ENCODE measurements around the gene ATP8B2. TPM values are rescaled to one million over a fixed set of nuclear protein-coding genes. Genes with fewer than 3 reads are reported as not detected.
A peak's percentile ranks its signal among the peaks of the same experiment; 100 is the strongest.

The ATP8B2 gene
- total RNA-seq, 1 experiment from 2014 or later = 27.1 TPM

DNA sequence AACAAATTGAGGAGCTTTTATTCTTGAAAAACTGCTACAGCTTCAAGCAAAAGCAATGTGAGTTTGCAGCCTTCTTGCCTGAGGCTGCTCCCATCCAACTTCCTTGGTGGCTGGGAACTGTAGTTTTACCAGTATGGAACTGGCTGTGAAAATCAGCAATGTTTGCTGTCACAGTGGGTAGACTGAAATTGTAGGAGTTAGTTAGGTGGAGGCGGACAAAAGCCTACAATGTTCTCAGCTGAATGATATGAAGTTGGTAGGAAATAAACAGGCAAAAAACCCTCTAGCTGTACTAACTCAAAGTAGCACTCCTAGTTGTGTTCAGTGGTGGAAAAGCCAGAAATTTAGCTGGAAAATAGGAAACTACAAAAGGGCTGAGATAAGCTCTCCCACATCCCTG, 34.4 kb upstream of the ATP8B2 start:
- H3K36me3 Mint-ChIP-seq (ENCODE audit: insufficient read depth, unreplicated experiment) = no peaks in the 10 kb centered on the region
- H3K4me1 Mint-ChIP-seq (ENCODE audit: insufficient read depth, unreplicated experiment) = no peaks in the 10 kb centered on the region
- DNase-seq (ENCODE audit: unreplicated experiment) = no peak
- POLR2A ChIA-PET = interaction anchor here (0.6 to 1.0 kb wide), 4 partner anchors 14 to 1451 kb away, joined by 3 to 6 read pairs (median 3); no protein-coding TSS in a partner anchor
- H3K9me3 Mint-ChIP-seq (ENCODE audit: unreplicated experiment) = peaks cover 14% of the 10 kb centered on the region
- no TSS peak for BruUV-seq (replicated peaks)
- no peak overlapping the region for H3K27ac Mint-ChIP-seq (ENCODE audit: low read depth, unreplicated experiment)
- no peak overlapping the region for H3K4me3 Mint-ChIP-seq (ENCODE audit: unreplicated experiment)
- TF ChIP-seq, protein P1, sequence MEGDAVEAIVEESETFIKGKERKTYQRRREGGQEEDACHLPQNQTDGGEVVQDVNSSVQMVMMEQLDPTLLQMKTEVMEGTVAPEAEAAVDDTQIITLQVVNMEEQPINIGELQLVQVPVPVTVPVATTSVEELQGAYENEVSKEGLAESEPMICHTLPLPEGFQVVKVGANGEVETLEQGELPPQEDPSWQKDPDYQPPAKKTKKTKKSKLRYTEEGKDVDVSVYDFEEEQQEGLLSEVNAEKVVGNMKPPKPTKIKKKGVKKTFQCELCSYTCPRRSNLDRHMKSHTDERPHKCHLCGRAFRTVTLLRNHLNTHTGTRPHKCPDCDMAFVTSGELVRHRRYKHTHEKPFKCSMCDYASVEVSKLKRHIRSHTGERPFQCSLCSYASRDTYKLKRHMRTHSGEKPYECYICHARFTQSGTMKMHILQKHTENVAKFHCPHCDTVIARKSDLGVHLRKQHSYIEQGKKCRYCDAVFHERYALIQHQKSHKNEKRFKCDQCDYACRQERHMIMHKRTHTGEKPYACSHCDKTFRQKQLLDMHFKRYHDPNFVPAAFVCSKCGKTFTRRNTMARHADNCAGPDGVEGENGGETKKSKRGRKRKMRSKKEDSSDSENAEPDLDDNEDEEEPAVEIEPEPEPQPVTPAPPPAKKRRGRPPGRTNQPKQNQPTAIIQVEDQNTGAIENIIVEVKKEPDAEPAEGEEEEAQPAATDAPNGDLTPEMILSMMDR (IDR thresholded peaks at IDR 0.05; ENCODE audit: unreplicated experiment) = no peak
- intact Hi-C loops (cut with micrococcal nuclease) = no loop called here
- peaks cover 34% of the 10 kb centered on the region for H3K27me3 Mint-ChIP-seq (ENCODE audit: insufficient read depth, unreplicated experiment)
- CTCF ChIA-PET = interaction anchor here (0.6 to 1.9 kb wide), 3 partner anchors 19 to 255 kb away, joined by 3 to 7 read pairs (median 5); partner anchors contain the start of gene HAX1

DNA sequence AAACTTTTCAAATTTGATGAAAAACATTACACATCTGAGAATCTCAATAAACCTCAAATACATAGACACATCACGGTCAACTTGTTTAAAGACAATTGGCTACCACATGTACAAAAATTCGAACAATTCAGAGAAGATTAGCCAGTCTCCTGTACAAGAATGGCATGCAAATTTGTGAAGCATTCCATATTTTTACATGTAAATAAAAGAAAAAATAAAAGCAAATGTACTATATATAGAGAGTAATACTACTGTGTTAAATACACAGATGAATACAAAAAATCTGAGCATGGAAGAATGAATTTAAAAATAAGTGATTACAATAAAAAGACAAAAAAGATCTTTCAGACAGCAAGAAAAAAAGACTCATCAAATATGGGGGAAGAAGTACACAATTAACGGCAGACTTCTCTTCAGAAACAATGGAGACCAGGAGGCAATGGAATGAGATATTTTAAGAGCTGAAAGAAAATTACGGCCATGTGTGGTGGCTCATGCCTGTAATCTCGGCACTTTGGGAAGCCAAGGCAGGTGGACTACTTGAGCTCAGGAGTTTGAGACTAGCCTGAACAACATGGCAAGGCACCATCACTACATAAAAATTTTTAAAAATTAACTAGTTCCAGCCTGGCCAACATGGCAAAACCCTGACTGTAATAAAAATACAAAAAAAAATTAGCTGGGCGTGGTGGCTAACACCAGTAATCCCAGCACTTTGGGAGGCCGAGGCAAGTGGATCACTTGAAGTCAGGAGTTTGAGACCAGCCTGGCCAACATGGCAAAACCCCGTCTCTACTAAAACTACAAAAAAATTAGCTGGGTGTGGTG, 29.7 kb upstream of the ATP8B2 start:
- DNase-seq (ENCODE audit: unreplicated experiment) = peak; percentile 15
- ChIA-PET CTCF (interaction anchor here (0.6 to 2.2 kb wide), 4 partner anchors 25 to 754 kb away, joined by 3 to 7 read pairs (median 4); no protein-coding TSS in a partner anchor), POLR2A (interaction anchor here (0.6 to 0.8 kb wide), 2 partner anchors 29 to 52 kb away, joined by 3 to 5 read pairs; no protein-coding TSS in a partner anchor)
- Mint-ChIP-seq H3K36me3 (ENCODE audit: insufficient read depth, unreplicated experiment) (no peaks in the 10 kb centered on the region), H3K4me1 (ENCODE audit: insufficient read depth, unreplicated experiment) (no peaks in the 10 kb centered on the region), H3K9me3 (ENCODE audit: unreplicated experiment) (peaks cover 15% of the 10 kb centered on the region), H3K27me3 (ENCODE audit: insufficient read depth, unreplicated experiment) (peaks cover 16% of the 10 kb centered on the region), H3K4me3 (ENCODE audit: unreplicated experiment) (no peak overlapping the region), H3K27ac (ENCODE audit: low read depth, unreplicated experiment) (no peak overlapping the region)
- no TSS peak for BruUV-seq (replicated peaks)
- TF ChIP-seq, protein P1 (IDR thresholded peaks at IDR 0.05; ENCODE audit: unreplicated experiment) = no peak
- intact Hi-C loops (cut with micrococcal nuclease) = no loop called here

DNA sequence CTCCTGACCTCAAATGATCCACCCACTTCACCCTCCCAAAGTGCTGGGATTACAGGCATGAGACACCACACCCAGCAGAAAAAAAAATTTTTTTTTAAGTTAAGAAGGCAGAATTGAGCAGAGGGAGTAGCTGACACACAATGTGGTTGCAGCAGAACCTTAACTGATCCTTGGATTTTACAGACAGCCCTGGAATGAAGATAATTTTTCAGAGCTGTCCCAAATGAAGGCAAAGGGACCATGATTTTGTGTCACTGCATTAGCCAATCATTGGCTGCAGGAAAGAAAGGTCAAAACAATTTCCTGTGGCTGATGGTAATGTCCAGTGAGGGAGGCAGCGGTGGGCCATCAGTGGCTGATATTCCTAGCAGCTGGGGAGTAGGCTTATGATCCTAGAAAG, 23.7 kb upstream of the ATP8B2 start:
- ChIA-PET POLR2A (no interaction called here), CTCF (interaction anchor here (0.8 to 1.5 kb wide), 2 partner anchors 23 to 33 kb away, joined by 4 to 6 read pairs; partner anchors contain the start of gene ATP8B2)
- no TSS peak for BruUV-seq (replicated peaks)
- no peaks in the 10 kb centered on the region for H3K9me3 Mint-ChIP-seq (ENCODE audit: unreplicated experiment)
- no peaks in the 10 kb centered on the region for H3K36me3 Mint-ChIP-seq (ENCODE audit: insufficient read depth, unreplicated experiment)
- H3K27me3 Mint-ChIP-seq (ENCODE audit: insufficient read depth, unreplicated experiment) = no peaks in the 10 kb centered on the region
- no peaks in the 10 kb centered on the region for H3K4me1 Mint-ChIP-seq (ENCODE audit: insufficient read depth, unreplicated experiment)
- H3K27ac Mint-ChIP-seq (ENCODE audit: low read depth, unreplicated experiment) = no peak overlapping the region
- intact Hi-C loops (cut with micrococcal nuclease) = no loop called here
- no peak for DNase-seq (ENCODE audit: unreplicated experiment)
- H3K4me3 Mint-ChIP-seq (ENCODE audit: unreplicated experiment) = no peak overlapping the region
- TF ChIP-seq, protein P1 (IDR thresholded peaks at IDR 0.05; ENCODE audit: unreplicated experiment) = no peak

DNA sequence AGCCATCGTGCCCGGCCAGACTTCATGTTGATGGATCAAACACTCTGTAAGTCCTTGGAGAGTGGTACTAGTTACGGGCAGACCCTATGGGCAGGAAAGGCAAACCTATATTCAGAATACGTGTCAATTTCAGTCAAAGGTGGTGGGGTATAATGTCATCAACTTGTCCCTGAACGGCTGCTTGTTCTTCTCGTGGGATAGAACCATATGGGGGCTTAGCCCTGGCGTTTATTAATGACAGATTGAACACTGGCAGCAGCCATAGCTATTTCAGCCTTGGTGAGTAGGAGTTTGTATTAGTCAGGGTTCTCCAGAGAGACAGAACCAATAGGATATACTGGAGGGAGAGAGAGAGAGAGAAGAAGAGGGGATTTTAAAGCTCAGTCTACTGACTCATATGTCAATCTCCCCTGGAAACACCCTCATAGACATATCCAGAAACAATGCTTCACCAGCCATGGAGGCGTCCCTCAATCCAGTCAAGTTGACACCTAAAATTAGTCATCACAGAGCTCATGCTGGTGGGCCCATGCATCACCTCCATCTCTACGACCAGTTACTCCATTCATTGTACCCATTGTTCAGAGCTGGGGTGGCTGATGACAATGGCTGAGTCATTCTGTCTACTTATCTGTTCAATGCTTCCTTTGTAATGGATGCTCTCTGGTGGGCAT, 20.5 kb upstream of the ATP8B2 start:
- no peaks in the 10 kb centered on the region for H3K27me3 Mint-ChIP-seq (ENCODE audit: insufficient read depth, unreplicated experiment)
- no peaks in the 10 kb centered on the region for H3K9me3 Mint-ChIP-seq (ENCODE audit: unreplicated experiment)
- no peak for DNase-seq (ENCODE audit: unreplicated experiment)
- TF ChIP-seq, protein P1 (IDR thresholded peaks at IDR 0.05; ENCODE audit: unreplicated experiment) = no peak
- no peaks in the 10 kb centered on the region for H3K36me3 Mint-ChIP-seq (ENCODE audit: insufficient read depth, unreplicated experiment)
- BruUV-seq (replicated peaks) = no TSS peak
- H3K27ac Mint-ChIP-seq (ENCODE audit: low read depth, unreplicated experiment) = no peak overlapping the region
- H3K4me1 Mint-ChIP-seq (ENCODE audit: insufficient read depth, unreplicated experiment) = no peaks in the 10 kb centered on the region
- ChIA-PET CTCF (interaction anchor here (0.6 to 2.4 kb wide), 5 partner anchors 19 to 327 kb away, joined by 3 to 13 read pairs (median 4); no protein-coding TSS in a partner anchor), POLR2A (interaction anchor here (0.6 kb wide), 1 partner anchor 155 kb away, joined by 3 read pairs; no protein-coding TSS in a partner anchor)
- intact Hi-C loops (cut with micrococcal nuclease) = no loop called here
- no peak overlapping the region for H3K4me3 Mint-ChIP-seq (ENCODE audit: unreplicated experiment)

Data from MCF 10A (cell line).